GM18867 (cell line): Measurements from ENCODE around the gene CAPZB.

Source experiments
- ATAC-seq: cut with Tn5 transposase; IDR thresholded peaks from one replicate; pipeline ENCODE4 v1.9.1; 2021; ENCODE audit warnings: mild to moderate bottlenecking, moderate library complexity; ENCODE audit not compliant: unreplicated experiment

The CAPZB gene

GRCh38 chr1:19353596-19353995 is 131.7 kb downstream of the CAPZB start:
- no peak for ATAC-seq

DNA sequence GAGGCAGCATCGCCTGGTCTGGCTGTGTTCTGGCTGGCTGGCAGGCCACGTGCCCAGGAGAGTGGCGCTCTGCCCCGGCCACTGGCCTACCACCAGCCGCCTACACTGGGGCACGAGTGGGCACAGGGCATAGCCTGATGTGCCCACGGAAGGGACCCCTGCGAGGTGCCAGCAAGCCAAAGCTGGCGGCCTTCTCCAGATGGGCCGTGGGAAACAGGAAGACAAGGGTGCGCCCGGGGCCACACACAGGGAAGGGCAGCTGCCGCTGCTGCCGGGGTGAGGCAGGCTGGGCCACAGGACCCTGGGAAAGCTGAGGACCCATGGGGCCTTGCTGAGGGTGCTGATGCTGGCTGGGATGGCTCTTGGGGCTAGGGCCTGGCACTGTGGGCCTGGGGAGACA is 132.5 kb downstream of the CAPZB start:
- no peak for ATAC-seq

GRCh38 chr1:19351873-19352272 is 133.5 kb downstream of the CAPZB start:
- no peak for ATAC-seq

GRCh38 chr1:19350566-19350965 is 134.8 kb downstream of the CAPZB start:
- ATAC-seq = no peak

GRCh38 chr1:19349999-19350398 is 135.3 kb downstream of the CAPZB start:
- no peak for ATAC-seq

DNA sequence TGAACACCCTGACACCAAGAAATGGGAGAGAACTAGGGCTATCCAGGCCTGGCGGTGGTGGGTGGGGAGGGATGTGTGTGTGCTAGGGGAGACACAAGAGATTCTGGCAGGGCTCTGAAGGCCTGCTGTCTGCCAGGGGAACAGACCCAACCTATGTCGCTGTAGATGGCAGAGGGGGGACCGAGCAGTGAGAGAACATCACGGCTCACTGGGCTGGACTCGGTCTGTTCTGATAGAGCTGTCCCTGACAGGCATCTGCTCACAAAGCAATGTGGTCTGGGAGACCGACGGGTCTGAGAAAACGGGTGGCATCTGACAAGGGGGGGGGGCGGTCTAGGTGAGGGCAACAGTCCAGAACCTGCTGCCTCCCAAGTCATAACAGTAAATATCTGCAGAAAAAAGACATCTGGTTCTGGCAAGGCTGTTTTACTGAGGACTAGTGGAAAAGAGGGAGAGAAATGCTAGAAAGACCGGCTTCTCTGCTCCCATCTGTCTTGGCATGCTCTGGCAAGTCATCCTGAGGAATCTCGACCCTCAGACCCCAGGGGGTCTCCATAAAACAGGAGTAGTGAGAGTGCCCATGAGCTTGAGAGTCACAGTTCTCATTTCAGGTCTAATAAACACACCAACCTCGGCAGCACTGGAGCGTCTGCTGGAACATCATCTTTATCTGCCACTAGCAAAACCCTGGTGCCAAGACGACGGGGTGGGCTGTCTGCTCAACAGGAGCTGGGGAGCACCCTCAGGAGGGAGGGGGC is 136.7 kb downstream of the CAPZB start:
- ATAC-seq = no peak

GRCh38 chr1:19347533-19348172 is 137.7 kb downstream of the CAPZB start:
- ATAC-seq = no peak

DNA sequence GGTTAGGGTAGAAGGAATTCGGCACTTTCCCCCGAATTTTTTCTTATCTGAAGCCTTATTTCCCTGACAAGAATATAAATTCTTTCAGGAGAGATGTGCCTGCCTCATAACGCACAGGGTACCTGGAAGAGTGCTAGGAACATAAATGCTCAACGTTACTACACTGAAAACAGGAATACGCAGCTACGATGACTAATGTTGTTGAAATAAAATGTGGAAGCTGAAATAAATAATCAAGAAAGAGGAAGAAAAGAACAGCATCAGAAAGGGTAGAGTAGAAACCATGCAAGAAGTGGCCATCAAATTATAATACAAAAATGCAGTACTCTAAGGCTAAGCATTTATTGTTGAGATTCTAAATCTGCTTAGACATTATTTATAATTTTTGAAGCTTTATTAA is 139.3 kb downstream of the CAPZB start:
- ATAC-seq = no peak

DNA sequence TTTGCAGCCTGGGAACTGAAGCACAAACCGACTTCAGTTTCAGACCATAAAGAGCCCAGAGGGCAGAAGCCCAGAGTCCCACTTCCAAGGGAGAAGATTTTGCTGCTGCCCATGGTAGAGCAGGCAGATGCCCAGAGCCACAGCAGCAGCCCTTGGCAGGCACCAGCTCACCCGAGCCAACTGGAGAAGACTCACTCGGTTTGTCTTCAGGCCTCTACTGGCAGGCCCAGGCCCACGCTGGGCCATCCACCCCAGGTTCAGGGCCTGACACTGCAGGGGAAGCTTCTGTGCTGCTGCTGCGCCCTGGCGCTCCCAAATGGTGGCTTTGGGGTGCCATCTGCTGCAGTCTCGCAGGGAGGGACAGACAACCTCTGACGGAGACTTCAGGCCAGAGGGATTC is 139.9 kb downstream of the CAPZB start:
- ATAC-seq = no peak

- ATAC-seq = no peak
Measured at GRCh38 chr1:19344831-19345230, 140.5 kb downstream of the CAPZB start.

DNA sequence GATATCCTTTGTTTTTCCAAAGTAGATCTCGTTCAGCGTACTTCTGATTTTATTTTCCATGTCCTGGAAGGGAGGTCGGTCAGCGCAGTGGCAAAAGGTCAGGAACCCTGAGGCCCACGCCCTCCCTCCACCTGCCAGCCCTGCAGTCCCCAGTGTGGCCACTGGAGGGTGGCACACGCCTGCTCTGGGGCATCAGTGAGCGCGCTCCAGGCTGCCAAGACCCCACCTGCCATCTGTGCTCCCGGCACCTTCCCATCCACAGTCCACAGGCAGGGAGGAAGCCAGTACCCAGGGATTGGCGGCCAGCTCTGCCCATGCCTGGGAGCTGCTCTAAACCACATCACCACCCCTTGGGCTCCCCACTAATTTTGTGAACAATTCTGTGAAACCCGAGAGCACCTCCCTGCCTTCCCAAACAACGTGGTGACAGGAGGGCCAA is 140.9 kb downstream of the CAPZB start:
- no peak for ATAC-seq

GRCh38 chr1:19343617-19344350 is 141.6 kb downstream of the CAPZB start:
- ATAC-seq = no peak

- ATAC-seq = no peak
Measured at GRCh38 chr1:19342894-19343616, 142.3 kb downstream of the CAPZB start.

GRCh38 chr1:19342062-19342750 is 143.1 kb downstream of the CAPZB start:
- ATAC-seq = no peak

DNA sequence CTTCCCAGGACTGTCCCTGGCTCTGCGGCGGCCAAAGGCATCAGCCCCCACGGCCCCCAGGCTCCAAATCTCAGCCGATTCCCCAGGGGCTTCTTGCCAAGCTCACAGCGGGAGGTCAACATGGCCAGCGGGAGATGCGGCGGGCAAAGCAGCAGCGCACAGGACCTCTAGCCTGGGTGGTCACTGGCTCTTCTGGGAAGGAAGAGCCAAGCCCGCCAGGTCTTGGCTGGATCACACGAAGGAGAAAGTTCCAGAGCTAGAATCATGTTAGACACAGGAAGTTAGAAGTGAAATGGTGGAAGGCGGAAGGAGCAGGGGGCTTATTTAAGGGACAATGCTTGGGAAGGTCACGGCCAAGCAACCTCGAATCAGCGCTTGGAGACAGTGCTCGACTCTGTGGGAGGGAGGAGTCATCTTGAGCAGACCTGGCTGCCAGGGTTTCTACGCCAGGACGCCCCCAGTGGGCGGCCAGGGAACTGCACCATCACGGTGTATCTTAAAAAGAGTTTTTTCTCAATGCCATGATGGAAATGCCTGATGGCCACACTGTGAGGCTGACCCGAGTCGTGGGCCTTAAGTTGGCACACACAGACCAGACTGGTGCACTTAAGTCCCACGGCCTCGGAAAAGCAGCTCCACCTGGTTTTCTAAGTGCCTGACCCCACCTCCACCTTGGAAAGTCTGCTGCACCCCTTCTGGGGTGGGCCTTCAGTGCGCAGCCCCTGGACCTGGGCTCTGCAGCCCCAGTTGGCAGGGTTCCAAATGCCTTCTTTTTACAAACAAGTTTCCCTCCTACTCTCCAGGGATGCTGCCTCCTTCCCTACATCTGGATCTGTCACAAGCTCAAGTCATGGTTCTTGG is 143.9 kb downstream of the CAPZB start:
- ATAC-seq = no peak

GRCh38 chr1:19340387-19340937 is 144.9 kb downstream of the CAPZB start:
- no peak for ATAC-seq

- no peak for ATAC-seq
Measured at GRCh38 chr1:19339214-19339861, 146.0 kb downstream of the CAPZB start.

DNA sequence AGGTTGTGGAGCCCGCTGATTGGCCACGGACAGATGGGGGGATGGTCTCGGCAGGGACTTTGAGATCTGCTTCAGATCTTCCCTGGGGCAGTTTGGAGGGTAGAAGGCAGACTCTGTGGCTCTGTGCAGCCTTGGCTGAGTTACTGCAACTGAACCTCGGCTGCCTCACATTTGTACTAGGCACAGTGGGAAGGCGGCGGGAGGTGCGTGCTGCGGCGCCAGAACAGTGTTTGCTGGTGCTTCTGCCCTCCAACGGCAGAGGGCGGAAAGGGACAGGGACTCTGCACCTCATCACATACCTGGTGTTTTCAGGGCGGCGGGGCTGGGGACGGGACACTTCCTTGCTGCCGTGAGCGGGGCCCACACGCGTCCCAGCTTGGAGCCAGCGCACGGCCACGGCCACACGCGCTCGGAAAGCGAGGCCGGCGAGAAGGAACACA is 147.0 kb downstream of the CAPZB start:
- no peak for ATAC-seq

GRCh38 chr1:19337289-19337688 is 148.1 kb downstream of the CAPZB start:
- no peak for ATAC-seq
